Prostate gland (tissue), 2 donors: ENCODE data around the gene PCBP4. TPM values are rescaled to one million over a fixed set of nuclear protein-coding genes. Genes with fewer than 3 reads are reported as not detected.
A peak's percentile ranks its signal among the peaks of the same experiment; 100 is the strongest.

ENCODE experiments used
- DNase-seq: peaks from one replicate; pipeline ENCODE4 v3.0.0-alpha.2; 2019; ENCODE audit warnings: low spot score
- H3K27ac ChIP-seq, 2 donors: fragments of 200-600 bp; sonication (generic); 2 replicates each; pipeline ENCODE4 v1.5.1; 2017 to 2019
- H3K27me3 ChIP-seq: fragments of 200-600 bp; sonication (generic); replicated peaks from 2 replicates; pipeline ENCODE4 v1.5.1; 2019; ENCODE audit not compliant: insufficient read depth
- H3K36me3 ChIP-seq, 2 donors: fragments of 200-600 bp; sonication (generic); 1 replicate in 1 of 2; 2 replicates in 1 of 2; pipeline versions ENCODE4 v1.5.1 to v1.8.1; 2017 to 2019
- H3K4me1 ChIP-seq: fragments of 200-600 bp; sonication (generic); replicated peaks from 2 replicates; pipeline ENCODE4 v1.5.1; 2019
- H3K4me3 ChIP-seq, 2 donors: fragments of 200-600 bp; sonication (generic); 2 replicates each; pipeline ENCODE4 v1.5.1; 2017 to 2019
- H3K9me3 ChIP-seq: fragments of 200-600 bp; sonication (generic); 2 replicates; pipeline ENCODE4 v1.5.1; 2017
- CTCF ChIP-seq, 4 experiments: fragments of 200-600 bp in 2 of 4; fragments of 450-650 bp in 2 of 4; sonication (generic) in 2 of 4; IDR thresholded peaks; 1 replicate in 3 of 4; 2 replicates in 1 of 4; pipeline ENCODE4 v1.5.1; 2016 to 2019; ENCODE audit warnings: antibody characterized with exemption in 4 of 4, mild to moderate bottlenecking in 2 of 4, moderate library complexity in 2 of 4
- POLR2A ChIP-seq: fragments of 450-650 bp; IDR thresholded peaks from one replicate; pipeline ENCODE4 v1.6.1; 2016; ENCODE audit warnings: antibody characterized with exemption, mild to moderate bottlenecking
- POLR2AphosphoS5 ChIP-seq: sonication (generic); formaldehyde crosslinking; IDR thresholded peaks from one replicate; pipeline ENCODE4 v1.6.1; 2017; ENCODE audit warnings: antibody characterized with exemption
- WGBS: methylation state at CpG from one replicate; pipeline ENCODE4 v1.1.5; 2018; 5-methylcytosine and 5-hydroxymethylcytosine counted together
- intact Hi-C: fragments of 100-400 bp; cut with DNase I; formaldehyde crosslinking; loops from one replicate; pipeline ENCODE4 v1.14.2; 2022
- total RNA-seq, 2 donors: library from RNA; depleted of rRNA; stranded (reverse); fragments of >200 nt; gene quantifications; one replicate each; pipeline ENCODE4 v1.1.0, GENCODE V29; 2016

The PCBP4 gene
- total RNA-seq, 2 donors from 2014 or later, result 74.0 to 74.1 TPM

GRCh38 chr3:52004906-52005395, 37.7 kb upstream of the PCBP4 start:
- DNase-seq, result no peak
- intact Hi-C loops, result loop anchor here (2.0 to 5.0 kb wide), 3 partner anchors 40 to 337 kb away; no protein-coding TSS in a partner anchor
- no peak overlapping the region for H3K4me3 ChIP-seq
- H3K27ac ChIP-seq, result no peak overlapping the region
- H3K4me1 ChIP-seq, result peaks cover 4% of the 10 kb centered on the region
- no peaks in the 10 kb centered on the region for H3K9me3 ChIP-seq
- no peaks in the 10 kb centered on the region for H3K27me3 ChIP-seq
- TF ChIP-seq CTCF (IDR thresholded peaks at IDR 0.05), result no peak
- no peak for TF ChIP-seq POLR2A
- no peak for TF ChIP-seq POLR2AphosphoS5
- WGBS, result 91% methylated on average over 4 of the region's 4 CpGs
- H3K36me3 ChIP-seq, result no peaks in the 10 kb centered on the region

GRCh38 chr3:52004163-52004787, 37.0 kb upstream of the PCBP4 start:
- Histone ChIP-seq H3K36me3 (no peaks in the 10 kb centered on the region), H3K9me3 (no peaks in the 10 kb centered on the region), H3K27me3 (no peaks in the 10 kb centered on the region), H3K27ac (no peak overlapping the region), H3K4me1 (peaks cover 4% of the 10 kb centered on the region), H3K4me3 (no peak overlapping the region)
- no peak for DNase-seq
- WGBS, result 61% methylated on average over 16 of the region's 16 CpGs
- intact Hi-C loops, result loop anchor here (2.0 to 5.0 kb wide), 3 partner anchors 41 to 338 kb away; no protein-coding TSS in a partner anchor
- no peak for TF ChIP-seq POLR2A
- TF ChIP-seq CTCF (IDR thresholded peaks at IDR 0.05), result peak in 2 of 4 experiments; percentile 24 to 37
- no peak for TF ChIP-seq POLR2AphosphoS5

DNA sequence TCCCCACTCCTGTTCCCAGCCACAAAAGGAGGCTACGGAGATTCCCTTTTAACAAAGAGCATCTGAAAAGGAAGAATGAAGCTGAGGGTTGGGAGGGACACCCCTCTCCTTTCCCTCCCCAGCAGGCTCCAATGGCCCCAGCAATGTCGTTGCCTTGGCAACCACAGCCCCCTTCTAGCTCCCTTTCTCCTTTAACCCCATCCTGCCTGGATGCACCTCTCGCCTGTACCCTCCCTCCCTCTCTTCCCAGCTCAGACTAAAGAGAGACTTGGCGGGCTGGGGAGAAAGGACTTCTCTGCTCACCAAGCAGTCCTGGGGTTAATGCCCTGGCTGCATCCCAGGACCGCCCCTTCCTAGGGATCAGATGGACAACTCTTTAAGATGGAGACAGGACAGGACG, 35.5 kb upstream of the PCBP4 start:
- TF ChIP-seq POLR2A (no peak), CTCF (IDR thresholded peaks at IDR 0.05) (no peak), POLR2AphosphoS5 (no peak)
- no peaks in the 10 kb centered on the region for H3K9me3 ChIP-seq
- intact Hi-C loops, result loop anchor here (5.0 kb wide), 2 partner anchors 120 to 340 kb away; no protein-coding TSS in a partner anchor
- DNase-seq, result no peak
- no peaks in the 10 kb centered on the region for H3K36me3 ChIP-seq
- H3K27me3 ChIP-seq, result no peaks in the 10 kb centered on the region
- no peak overlapping the region for H3K27ac ChIP-seq
- H3K4me1 ChIP-seq, result peaks cover 4% of the 10 kb centered on the region
- 77% methylated on average over 6 of the region's 6 CpGs for WGBS
- no peak overlapping the region for H3K4me3 ChIP-seq

DNA sequence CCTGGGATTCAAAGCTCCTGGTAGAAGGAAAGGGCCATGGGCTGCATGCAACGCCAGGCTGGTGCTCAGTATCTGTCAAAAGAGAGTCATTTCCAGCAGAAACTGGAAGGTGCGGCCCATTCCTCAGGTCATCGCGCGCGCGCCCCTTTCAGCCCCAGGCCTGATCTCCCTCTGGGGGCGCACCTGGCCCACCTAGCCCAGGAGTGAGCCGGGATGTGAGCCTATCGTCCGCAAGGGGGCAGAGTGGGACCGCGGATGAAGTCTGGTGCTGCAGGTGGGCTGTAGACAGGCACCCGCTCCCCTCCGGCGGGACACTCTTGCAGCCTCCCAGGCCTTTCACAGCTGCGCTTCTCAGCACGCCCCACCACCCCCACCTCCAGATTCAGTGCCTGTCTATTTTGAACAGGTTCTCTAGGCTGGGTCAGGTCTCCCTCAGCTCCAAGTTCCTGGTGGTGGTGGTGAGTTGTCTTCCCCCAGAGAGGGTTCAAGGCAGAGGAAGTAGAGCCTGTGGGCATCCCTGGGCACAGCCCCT, 34.3 kb upstream of the PCBP4 start:
- H3K4me3 ChIP-seq, result no peak overlapping the region
- 4% methylated on average over 12 of the region's 18 CpGs for WGBS
- peaks cover 4% of the 10 kb centered on the region for H3K4me1 ChIP-seq
- TF ChIP-seq POLR2A (no peak), POLR2AphosphoS5 (no peak), CTCF (IDR thresholded peaks at IDR 0.05) (peak; percentile 87 to 95 (median 91))
- intact Hi-C loops, result loop anchor here (1.0 to 5.0 kb wide), 3 partner anchors 121 to 341 kb away; no protein-coding TSS in a partner anchor
- peak; percentile 61 for DNase-seq
- no peaks in the 10 kb centered on the region for H3K27me3 ChIP-seq
- no peaks in the 10 kb centered on the region for H3K9me3 ChIP-seq
- H3K36me3 ChIP-seq, result no peaks in the 10 kb centered on the region
- H3K27ac ChIP-seq, result no peak overlapping the region
